DLD1 (cell line): ENCODE results near the gene METTL9.
"Not testable (repeated sequence)": the region's sequence is repeated elsewhere in the genome, so short reads cannot be mapped to it uniquely, and the experiment has no call there.

ENCODE experiments used
- in situ Hi-C: cut with HindIII; loops from 2 replicates; pipeline ENCODE4 v1.10.0; 2017; ENCODE audit warnings: low sequenced_read_pairs

The METTL9 gene

DNA sequence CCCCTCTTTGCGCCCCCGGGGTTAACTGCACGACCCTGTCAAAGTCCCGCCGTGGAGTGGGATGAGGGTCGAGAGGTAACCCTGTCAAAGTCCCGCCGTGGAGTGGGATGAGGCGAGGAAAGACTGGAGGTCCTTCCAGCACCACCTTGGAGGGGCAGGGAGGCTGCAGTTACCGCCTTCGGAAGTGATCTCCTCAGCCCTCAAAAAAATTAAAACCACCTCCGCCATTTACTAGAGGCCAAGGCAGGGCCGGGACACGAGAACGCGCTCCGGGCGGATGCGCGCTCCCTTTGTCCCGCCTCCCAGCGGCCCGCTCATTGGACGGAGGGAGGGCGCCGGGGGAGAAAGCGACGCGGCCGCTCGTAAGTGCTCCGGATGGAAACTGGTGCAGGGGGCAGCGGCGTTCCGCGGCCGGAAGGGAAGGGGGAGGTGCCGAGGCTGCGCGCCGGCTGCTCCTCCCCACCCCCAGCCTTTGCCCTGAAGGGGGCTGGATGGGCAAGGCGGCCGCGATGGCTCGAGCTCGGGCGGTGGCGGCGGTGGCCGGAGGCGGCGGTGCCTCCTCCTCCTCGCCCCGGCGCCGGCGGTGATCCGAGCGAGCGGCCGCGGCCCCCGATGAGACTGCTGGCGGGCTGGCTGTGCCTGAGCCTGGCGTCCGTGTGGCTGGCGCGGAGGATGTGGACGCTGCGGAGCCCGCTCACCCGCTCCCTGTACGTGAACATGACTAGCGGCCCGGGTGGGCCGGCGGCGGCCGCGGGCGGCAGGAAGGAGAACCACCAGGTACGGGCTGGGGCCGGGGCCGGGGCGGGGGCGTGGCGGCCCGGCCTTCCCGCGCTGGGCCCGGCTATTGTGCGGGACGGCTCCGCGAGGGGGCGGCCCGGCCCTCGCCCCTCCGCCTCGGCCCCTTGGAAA lies at the start of gene METTL9:
Gene METTL9, plus strand, starts transcription at position 456 of the 909 bp plus-strand sequence. Its CDS starts 157 bp downstream, at position 613.
- in situ Hi-C loops, result no loop called here

DNA sequence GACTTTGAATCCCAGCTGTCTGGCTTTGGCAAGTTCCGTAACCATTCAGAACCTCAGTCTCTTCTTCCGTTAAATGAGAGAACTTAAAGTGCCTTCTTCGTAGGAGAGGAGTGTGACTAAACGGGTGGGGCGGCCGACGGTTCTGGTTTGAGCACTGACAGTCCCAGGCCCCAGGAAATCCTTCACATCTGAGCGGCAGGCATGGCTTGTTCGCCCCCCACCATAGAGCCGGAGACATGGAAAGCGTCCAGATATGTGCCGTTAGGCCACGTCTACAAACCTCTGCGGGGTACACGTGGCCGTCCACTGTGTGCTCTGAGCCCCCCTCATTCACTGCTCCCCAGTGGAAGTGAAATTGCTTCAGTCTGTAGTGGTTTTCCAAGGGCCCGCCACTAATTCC lies 49.4 kb upstream of the METTL9 start:
- in situ Hi-C loops, result not testable (repeated sequence)

DNA sequence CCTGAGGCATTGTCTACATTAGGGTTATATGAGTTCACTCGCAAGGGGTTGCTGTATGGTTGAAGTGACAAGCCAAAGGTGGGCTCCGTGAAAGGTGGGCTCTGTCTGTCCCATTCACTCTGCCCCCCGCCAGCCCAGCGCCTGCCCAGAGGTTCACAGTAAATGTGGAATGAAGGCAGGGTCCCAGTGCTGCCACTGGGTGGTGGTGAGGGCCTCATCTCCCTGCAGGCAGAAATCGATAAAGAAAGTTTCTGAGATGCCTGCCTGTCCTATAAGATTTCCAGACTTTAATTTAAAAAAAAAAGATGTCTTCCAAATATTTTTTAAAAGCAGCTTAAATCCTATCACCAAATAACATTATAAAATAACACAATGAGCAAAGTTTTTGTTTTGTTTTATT lies 48.9 kb upstream of the METTL9 start:
- in situ Hi-C loops, result not testable (repeated sequence)

DNA sequence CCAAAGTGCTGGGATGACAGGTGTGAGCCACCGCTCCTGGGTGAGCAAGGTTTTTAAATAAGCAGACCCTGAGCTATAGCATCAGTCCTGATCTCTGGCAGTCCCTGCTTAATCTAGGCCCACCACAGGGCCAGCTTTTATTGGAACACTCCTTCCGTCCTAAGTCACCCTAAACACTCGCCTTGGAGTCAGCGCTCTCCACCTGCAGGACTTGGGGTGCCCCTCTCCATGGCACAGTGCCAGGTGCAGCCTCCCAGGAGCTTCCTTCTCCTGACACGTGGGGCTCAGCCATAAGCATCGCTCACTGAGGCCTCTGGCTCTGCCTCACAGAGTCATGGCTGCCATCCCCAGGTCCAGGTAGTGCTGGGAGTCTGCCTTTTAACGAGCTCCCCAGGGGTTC lies 48.3 kb upstream of the METTL9 start:
- in situ Hi-C loops, result not testable (repeated sequence)

DNA sequence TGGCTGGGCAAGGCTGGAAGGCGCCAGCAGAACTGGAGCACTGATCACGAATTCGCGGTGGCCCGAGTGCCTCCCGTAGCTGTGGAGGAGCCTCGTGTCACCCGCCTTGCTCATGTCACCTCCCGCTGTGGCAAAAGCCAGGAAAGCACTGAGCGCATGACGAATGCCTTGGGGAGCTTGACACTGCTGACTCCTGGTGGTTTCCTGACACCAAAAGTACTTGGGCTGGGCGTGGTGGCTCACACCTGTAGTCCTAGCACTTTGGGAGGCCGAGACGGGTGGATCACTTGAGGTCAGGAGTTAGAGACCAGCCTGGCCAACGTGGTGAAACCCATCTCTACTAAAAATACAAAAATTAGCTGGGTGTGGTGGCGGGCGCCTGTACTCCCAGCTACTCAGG lies 47.8 kb upstream of the METTL9 start:
- in situ Hi-C loops, result not testable (repeated sequence)

DNA sequence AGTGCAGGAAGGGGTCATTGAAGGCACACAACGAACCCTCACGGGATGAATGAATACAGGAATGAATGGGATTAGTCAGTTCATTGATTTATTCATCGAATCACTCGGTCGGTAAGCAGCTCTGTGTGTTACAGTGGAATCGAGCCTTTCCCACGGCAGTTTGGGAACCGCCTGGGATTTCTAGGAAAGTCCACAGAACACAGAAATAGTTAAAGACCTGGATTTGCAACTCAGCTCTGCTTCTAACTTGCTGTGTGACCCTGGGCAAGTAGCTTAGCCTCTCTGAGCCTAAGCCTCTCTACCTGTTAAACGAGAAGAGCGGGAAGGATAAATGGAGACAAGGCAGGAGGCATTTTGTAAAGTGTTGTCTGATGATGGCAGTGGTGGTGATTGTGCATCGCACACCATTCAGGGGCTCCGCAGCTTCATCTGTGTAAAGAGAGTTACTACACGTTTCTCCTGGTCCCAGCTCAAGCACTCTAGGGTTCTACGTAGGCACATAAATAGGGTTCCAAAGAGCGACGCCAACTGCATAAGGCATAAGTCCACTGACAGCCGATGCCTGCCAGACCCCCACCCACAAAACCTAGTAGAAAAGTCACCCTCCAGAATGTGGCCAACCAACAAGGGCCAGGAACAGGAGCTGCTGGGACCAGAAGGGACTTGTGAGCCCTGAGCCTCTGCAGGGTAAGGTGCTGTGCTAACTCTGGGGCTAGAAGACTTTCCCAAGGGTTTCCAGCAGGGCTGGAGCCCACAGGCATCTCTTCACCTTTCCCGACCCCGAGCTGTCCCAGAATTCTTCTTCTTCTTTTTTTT lies 45.7 kb upstream of the METTL9 start:
- in situ Hi-C loops, result not testable (repeated sequence)

DNA sequence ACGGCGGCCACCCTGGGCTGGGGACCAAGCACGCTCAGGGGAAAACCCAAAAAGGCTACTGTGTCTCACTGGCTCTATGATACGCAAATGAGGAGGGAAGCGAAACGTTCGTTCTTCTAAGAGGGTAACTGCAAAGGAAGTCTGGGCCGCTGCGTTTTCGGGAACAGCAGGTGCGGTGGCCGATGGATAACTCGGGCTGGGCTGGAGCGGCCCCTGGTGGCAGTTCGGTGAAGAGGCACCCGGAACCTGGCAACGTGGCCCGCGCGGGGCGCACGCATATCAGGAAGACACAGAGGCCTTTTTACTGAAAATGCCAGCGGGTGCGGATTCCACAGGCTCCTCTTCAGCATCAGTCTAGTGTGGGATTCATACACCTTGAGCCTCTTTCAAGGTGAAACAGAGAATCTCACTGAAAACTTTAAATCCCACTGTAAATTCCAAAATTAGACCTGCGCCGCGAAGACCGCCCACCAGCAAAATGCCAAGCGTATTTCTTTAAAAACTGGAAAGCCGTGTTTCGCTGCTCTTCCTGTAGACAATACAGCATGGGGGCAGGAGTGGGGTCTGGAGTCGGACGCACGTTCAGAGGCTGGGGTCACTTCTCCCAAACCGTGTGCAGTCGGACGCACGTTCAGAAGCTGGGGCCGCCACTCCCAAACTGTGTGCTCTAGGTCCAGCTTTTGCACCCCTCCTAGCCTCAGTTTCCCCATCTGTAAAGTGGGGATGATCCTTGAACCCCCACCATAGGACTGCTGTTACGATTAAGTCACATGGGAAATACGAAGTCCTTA lies 44.4 kb upstream of the METTL9 start:
- in situ Hi-C loops, result no loop called here

DNA sequence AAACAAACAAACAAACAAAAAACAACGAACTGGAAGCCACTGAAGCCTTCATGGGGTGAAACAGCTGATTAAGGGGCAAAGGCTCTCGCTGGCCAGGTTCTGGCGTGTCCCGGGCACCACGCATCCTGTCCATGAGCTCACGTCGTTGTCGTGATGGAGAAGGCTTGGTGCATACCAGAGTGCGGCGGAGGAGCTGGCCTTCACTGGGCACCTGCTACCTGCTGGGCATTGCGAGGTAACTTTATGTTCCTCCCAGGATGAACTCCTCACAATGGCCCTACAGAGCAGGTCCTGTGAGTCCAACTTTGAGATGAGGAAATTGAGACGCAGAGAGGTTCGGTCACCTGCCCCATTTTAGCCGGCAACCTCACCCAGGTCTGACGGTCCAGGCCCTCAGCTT lies 43.8 kb upstream of the METTL9 start:
- in situ Hi-C loops, result not testable (repeated sequence)

DNA sequence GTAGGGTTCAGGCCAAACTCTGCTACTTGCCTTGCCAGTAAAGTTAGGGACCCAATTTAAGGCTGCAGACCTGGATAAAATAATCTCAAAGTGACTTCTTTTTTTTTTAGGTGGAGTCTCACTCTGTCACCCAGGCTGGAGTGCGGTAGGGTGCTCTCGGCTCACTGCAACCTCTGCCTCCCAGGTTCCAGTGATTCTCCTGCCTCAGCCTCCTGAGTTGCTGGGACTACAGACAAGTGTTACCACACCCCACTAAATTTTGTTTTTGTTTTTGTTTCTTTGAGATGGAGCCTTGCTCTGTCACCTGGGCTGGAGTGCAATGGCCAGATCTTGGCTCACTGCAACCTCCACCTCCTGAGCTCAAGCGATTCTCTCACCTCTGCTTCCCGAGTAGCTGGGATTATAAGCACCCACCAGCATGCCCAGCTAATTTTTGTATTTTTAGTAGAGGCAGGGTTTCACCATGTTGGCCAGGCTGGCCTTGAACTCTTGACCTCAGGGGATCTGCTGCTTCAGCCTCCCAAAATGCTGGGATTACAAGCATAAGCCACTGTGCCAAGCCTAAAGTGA lies 43.3 kb upstream of the METTL9 start:
- in situ Hi-C loops, result not testable (repeated sequence)

DNA sequence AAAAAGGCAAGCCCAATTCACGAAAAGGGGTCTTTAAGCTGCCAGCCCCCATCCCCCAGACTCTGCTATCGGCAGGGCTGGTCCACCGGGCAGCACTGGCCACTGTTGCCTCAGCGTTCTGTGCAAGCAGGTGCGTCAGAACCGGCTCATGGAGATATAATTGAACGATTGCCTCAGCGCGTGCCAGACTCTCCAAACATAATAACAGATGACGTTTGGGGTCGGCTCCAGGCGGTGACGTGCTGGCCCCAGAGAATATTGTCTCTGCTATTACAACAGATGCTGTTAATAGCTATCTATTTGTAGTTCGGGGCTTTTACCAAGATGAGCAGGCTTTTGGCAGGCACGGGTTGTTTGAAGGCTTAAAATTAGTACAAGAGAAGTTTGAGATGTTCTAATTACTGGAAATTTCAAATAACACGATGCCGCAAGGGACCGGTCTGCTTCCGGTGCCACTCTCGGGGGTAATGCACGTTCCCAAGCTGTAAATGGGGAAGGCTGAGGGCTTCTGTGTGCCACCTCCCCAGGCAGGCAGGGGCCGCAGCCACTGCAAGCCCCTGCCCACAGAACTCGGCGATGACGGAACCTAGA lies 42.6 kb upstream of the METTL9 start:
- in situ Hi-C loops, result not testable (repeated sequence)

DNA sequence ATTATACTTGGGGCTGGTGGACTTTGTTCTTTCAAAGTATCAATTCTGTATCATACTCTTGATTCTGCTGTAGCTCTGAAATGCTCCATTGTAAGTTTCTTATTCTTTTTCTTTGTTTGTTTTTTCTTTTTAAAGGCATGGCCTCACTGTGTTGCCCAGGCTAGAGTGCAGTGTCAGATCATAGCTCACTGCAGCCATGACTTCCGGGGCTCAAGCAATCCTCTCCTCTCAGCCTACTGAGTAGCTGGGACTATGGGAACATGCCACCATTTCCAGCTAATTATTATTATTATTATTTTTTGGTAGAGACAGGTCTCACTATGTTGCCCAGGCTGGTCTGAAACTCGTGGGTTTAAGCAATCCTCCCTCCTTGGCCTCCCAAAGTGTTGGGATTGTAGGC lies 38.9 kb upstream of the METTL9 start:
- in situ Hi-C loops, result no loop called here

DNA sequence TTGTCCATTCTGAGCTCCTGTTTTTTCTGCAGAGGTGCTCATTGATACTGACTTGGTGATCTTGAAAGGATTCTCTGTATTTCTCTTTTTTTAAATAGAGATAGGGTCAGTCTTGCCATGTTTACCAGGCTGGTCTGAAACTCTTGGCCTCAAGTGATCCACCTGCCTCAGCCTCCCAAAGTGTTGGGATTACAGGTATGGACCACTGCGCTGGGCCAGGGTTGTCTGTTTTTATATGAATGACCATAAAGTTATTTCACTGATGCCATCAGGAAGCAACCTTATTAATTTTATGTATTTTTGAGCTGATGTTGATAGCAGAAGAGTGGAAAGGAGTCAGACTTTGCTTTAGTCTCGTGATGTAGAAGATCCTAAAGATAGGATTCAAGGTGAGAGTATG lies 35.7 kb upstream of the METTL9 start:
- in situ Hi-C loops, result no loop called here

DNA sequence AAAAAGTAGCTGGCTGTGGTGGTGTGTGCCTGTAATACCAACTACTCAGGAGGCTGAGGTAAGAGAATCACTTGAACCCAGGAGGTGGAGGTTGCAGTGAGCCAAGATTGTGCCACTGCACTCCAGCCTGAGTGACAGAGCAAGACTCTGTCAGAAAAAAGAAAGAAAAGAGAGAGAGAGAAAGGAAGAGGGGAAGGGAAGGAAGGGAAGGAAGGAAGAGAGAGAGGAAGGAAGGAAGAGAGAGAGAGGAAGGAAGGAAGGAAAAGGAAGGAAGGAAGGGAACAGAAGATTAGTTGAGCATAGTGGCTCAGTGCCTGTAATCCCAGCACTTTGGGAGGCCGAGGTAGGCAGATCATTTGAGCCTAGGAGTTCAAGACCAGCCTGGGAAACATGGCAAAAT lies 35.0 kb upstream of the METTL9 start:
- in situ Hi-C loops, result not testable (repeated sequence)

DNA sequence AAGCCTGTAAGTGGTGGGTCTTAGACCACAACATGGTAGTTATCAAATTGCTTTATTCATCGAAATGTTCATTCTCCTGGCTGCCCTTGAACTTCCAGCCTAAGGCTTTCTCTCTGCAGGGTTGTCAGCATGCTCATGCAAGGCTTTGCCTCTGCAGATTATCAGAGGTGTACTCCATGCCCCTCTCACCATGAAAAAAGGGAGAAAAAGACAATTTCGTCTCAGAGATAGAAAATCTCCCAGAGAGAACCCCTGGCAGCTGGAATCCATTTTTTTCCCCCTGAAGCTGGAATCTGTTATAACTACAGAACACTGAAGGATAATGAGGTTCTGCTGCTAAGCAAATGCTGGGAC lies 33.9 kb upstream of the METTL9 start:
- in situ Hi-C loops, result no loop called here

DNA sequence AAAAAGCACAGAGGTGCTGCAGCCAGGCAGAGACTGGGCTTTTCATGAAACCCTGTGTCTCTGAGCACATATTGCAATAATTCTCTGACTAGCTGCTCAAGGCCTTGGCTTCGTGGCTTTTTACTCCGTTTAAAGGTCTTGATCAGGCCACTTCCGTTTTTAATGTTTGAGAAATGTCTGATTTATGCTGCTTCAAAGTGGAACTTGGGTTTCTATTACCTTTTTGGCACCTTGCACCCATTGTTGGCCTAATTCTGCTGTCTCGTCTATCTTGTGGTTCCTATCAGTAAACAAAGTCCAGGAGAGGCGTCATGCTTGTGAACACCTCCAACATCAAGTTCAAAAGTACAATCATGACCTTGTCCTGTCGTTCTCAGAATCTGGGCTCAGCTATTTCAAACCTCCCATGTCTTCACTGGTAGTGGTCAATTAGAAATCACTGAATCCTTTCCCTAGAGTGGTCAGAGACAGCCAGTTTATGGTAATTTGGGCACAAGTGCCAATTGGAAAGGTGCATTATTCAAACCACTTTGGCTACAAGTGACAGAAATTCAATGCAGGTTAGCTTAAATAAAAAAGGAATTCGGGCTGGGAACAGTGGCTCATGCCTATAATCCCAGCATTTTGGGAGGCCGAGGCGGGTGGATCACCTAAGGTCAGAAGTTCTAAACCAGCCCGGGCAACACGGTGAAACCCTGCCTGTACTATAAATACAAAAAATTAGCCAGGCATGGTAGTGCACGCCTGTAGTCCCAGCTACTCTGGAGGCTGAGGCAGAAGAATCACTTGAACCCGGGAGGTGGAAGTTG lies 33.3 kb upstream of the METTL9 start:
- in situ Hi-C loops, result no loop called here

DNA sequence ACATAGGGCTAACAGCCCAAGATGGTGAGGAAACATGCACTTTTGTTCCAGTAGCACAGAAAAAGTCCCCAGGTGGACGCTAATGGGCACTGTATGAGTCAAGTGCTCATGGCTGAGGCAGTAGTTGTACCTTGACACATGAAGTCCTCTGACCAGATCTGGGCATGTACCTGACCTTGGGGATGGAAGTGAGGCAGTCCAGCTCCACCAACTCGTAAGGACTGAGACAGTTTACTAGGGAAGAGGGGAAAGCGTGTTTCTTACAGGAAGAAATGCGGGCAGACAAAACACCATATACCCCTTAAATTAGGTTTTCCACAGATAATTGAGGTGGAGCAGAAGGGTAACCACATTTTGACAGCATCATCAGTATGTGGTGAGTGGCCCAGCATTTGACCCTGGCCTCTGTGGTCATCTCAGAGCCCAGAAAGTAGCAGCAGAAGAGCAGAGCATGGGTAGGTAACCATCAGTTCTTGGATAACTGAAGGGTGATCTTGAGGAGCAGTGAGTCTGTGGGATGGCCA lies 32.4 kb upstream of the METTL9 start:
- in situ Hi-C loops, result no loop called here

DNA sequence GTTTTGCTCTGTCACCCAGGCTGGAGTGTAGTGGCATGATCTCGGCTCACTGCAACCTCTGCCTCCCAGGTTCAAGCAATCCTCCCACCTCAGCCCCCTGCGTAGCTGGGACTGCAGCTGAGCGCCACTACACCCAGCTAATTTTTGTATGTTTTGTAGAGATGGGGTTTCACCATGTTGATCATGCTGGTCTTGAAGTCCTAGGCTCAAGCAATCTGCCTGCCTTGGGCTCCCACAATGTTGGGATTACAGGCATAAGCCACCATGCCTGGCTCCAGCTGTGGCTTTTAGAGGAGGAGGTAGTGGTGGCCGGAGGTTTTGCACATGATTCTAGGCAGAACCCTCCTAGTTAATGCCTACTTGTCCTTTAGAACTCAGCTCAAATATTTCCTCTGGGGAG lies 31.9 kb upstream of the METTL9 start:
- in situ Hi-C loops, result not testable (repeated sequence)

DNA sequence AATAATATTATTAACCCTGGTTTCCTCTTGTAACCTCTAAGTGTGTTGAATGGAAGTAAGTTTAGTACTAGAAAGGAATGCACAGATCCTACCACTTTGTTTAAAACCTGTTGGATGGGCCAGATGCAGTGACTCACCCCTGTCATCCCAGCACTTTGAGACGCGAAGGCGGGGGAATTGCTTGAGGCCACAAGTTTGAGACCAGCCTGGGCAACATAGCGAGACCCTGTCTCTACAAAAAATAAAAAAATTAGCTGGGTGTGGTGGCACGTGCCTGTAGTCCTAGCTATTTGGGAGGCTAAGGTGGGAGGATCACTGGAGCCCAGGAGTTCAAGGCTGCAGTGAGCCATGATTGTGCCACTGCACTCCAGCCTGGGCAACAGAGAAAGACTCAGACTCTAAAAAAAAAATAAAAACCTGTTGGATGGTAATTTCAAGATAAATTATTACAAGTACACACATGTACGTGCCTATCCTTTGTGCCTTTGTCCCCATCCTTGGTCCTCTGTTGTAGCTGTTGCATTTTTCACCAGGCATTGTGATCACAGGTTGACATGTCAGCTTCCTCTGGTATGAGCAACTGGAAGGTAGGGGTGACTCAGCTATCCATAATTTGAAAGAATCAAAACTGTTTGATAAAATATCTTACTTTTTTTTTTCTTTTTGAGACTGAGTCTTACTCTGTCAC lies 30.7 kb upstream of the METTL9 start:
- in situ Hi-C loops, result no loop called here

DNA sequence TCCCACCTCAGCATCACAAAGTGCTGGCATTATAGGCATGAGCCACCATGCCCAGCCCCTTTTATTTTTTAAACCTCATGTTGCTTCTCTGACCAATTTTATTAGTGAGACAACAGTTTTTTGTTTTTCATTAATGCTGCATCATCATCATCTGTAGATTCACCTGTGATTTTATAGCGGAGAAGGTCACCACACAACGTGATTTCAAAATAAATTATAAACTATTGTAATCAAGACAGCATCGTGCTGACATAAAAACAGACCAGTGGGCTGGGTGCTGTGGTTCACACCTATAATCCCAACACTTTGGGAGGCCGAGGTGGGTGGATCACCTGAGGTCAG lies 28.7 kb upstream of the METTL9 start:
- in situ Hi-C loops, result no loop called here
